Measurements from ENCODE around the gene DGKI.

DNA sequence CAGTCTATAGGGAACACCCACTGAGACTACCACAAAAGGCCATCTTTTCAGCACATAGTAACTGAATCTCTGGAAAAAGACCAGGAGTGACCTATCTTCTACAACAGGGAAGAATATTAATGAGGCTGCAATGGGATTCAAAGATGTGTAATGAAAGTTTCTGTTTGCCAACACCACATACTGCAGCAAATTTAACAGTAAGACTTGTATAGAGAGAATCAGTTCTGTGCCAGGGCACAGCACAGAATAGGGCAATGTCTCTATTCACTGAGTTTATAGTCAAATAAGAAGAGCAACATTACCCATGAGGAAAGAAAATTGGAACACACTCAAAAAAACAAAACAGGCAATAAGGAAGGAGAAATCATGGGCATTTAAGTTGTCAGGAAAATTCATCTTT, 411.8 kb downstream of the DGKI start:
- no peak for TF ChIP-seq TAF1 (conservative IDR thresholded peaks at IDR 0.05)
- TF ChIP-seq, protein P1, sequence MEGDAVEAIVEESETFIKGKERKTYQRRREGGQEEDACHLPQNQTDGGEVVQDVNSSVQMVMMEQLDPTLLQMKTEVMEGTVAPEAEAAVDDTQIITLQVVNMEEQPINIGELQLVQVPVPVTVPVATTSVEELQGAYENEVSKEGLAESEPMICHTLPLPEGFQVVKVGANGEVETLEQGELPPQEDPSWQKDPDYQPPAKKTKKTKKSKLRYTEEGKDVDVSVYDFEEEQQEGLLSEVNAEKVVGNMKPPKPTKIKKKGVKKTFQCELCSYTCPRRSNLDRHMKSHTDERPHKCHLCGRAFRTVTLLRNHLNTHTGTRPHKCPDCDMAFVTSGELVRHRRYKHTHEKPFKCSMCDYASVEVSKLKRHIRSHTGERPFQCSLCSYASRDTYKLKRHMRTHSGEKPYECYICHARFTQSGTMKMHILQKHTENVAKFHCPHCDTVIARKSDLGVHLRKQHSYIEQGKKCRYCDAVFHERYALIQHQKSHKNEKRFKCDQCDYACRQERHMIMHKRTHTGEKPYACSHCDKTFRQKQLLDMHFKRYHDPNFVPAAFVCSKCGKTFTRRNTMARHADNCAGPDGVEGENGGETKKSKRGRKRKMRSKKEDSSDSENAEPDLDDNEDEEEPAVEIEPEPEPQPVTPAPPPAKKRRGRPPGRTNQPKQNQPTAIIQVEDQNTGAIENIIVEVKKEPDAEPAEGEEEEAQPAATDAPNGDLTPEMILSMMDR (IDR thresholded peaks at IDR 0.05; ENCODE audit: low read depth, low read length, missing input control) = no peak
- no peak for TF ChIP-seq RXRA (IDR thresholded peaks at IDR 0.05)
- TF ChIP-seq, protein P2, sequence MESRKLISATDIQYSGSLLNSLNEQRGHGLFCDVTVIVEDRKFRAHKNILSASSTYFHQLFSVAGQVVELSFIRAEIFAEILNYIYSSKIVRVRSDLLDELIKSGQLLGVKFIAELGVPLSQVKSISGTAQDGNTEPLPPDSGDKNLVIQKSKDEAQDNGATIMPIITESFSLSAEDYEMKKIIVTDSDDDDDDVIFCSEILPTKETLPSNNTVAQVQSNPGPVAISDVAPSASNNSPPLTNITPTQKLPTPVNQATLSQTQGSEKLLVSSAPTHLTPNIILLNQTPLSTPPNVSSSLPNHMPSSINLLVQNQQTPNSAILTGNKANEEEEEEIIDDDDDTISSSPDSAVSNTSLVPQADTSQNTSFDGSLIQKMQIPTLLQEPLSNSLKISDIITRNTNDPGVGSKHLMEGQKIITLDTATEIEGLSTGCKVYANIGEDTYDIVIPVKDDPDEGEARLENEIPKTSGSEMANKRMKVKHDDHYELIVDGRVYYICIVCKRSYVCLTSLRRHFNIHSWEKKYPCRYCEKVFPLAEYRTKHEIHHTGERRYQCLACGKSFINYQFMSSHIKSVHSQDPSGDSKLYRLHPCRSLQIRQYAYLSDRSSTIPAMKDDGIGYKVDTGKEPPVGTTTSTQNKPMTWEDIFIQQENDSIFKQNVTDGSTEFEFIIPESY (IDR thresholded peaks at IDR 0.05) = no peak
- TF ChIP-seq YY1 (IDR thresholded peaks at IDR 0.05) = no peak
